Panc1 (cell line): ENCODE data around the gene KLK5.

Source experiments
- CTCF ChIP-seq: fragments of 450-650 bp; IDR thresholded peaks from 2 replicates; pipeline ENCODE4 v1.5.1; 2017; ENCODE audit warnings: mild to moderate bottlenecking
- POLR2AphosphoS5 ChIP-seq: IDR thresholded peaks from 2 replicates; pipeline ENCODE4 v1.6.1; 2012; ENCODE audit warnings: mild to moderate bottlenecking, low read depth, low read length, moderate library complexity

GRCh38 chr19:50974702-50975556 lies 22.1 kb upstream of the KLK5 start:
- TF ChIP-seq CTCF (no peak), POLR2AphosphoS5 (no peak)
